GM21717 (cell line): ENCODE data around the gene PTPRD.
"Not testable (repeated sequence)": the region's sequence is repeated elsewhere in the genome, so short reads cannot be mapped to it uniquely, and the experiment has no call there.

Source experiments
- ATAC-seq: cut with Tn5 transposase; IDR thresholded peaks from one replicate; pipeline ENCODE4 v1.9.1; 2021; ENCODE audit warnings: mild to moderate bottlenecking, moderate library complexity; ENCODE audit not compliant: unreplicated experiment

PTPRD gene

DNA sequence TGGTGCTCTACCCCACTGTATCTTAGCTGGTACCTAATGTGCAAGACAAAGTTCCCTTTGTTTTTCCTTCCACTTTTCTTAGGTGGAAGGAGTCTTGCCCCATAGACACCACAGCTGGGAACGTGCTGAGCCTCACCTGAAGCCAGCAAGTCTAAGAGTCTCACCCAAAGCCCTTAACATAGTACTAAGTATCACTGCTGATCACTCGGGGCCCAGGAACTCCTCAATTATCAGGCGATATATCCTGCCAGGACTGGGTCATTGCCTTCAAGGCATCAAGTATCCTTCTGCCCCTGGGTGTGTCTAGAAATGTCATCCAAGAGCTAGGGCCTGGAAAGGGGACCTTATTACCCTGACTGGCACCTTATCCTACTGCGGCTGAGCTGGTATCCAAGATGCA is 123.9 kb downstream of the PTPRD start:
- ATAC-seq, result no peak

- no peak for ATAC-seq
These were observed 133.6 kb downstream of the PTPRD start for GRCh38 chr9:10479172-10479571.

DNA sequence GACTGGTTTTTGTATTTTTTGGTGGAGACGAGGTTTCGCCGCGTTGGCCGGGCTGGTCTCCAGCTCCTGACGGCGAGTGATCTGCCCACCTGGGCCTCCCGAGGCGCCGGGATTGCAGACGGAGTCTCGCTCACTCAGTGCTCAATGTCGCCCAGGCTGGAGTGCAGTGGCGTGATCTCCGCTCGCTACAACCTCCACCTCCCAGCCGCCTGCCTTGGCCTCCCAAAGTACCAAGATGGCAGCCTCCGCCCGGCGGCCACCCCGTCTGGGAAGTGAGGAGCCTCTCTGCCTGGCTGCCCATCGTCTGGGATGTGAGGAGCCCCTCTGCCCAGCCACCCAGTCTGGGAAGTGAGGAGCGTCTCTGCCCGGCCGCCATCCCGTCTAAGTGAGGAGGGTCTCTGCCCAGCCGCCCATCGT is 163.6 kb downstream of the PTPRD start:
- ATAC-seq, result not testable (repeated sequence)

GRCh38 chr9:10447036-10447435 is 165.8 kb downstream of the PTPRD start:
- no peak for ATAC-seq

- ATAC-seq, result no peak
These were observed 169.0 kb downstream of the PTPRD start for GRCh38 chr9:10443868-10444204.

DNA sequence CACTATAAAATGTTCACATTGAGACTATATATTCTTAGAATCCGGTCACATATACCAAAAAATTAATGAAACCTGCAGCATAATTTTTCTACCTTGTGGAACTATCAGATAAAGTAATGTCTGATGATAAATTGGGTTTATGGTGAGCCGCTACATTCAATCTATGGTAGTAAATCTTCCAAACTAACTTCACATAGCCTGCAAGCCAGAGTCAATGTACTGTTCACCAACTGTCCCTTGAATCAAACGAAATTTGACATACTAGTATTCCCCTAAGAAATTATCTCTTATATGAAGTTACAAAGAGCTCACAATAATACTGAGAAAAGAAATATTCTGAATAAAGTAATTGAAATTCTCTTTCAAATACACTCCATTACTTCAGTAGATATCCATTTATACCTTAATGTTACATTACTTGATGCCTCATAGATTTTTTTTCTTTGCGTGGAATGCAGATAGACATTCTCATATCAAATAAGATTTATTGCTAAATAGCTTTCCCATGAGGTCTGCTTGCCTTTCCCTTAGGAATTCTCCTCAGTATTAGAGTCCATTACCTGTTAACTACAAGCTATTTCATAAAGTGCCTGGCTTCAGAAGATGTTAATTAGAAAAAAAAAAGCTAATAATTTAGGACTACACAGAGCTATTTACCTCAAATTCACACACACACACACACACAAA is 169.5 kb downstream of the PTPRD start:
- ATAC-seq, result no peak

GRCh38 chr9:10438955-10439354 is 173.8 kb downstream of the PTPRD start:
- no peak for ATAC-seq

DNA sequence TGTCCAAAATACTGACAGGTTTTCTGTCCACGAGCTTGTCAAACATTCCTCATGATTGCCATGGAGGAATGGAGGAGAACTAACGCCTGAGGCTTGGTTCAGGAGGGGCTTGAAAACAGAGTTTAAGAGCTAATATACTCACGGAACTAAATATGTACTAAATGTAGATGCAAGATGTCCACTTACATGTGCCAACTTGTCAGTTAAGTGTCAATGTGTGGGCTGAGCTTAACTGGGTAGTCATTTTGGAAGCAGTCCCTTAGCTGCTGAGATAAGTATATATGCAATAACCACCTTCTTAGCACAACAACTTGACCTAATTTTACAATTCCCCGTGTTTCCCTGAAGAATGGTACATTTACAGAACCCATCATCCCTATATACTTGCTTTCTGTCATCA is 176.0 kb downstream of the PTPRD start:
- no peak for ATAC-seq

GRCh38 chr9:10434412-10434811 is 178.4 kb downstream of the PTPRD start:
- no peak for ATAC-seq

DNA sequence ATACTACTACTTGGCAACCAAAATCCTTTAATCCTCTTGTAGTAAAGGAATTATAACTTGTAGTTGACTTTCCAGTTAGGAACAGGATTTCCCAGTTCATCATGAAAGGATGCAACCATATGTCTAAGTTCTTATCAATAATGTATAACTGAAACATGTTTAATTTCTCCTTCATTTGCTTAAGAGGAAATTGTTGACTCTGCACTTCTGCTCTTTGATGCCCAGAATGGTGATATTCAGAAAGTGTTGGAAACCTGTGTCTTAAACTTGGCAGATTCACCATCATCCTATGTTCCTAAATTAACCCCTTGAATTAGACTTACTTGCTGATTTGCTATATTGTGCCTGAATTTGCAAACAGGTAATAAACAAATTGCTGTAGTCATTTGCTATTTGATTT is 201.5 kb downstream of the PTPRD start:
- ATAC-seq, result no peak

- ATAC-seq, result no peak
These were observed 209.5 kb downstream of the PTPRD start for GRCh38 chr9:10403283-10403682.

DNA sequence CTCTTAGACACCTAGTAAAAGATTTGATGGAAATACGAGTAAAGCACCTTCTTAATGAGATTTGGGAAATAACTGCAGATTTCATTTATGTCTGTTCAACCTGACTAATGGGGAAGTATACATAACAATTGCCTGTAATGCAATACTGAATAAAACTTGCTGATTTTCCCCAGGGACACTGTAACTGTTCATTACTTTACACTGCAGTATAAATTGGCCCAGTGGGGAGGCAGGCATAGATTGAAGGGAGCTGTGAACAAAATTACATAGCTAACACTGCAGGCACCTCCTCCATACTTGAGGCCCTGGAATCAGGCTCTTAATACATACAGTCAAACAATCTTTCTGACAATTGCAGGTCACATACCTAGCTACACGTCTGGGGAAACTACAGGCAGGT is 216.2 kb downstream of the PTPRD start:
- no peak for ATAC-seq

GRCh38 chr9:10387282-10387681 is 225.5 kb downstream of the PTPRD start:
- ATAC-seq, result no peak

GRCh38 chr9:10371824-10372223 is 241.0 kb downstream of the PTPRD start:
- no peak for ATAC-seq

DNA sequence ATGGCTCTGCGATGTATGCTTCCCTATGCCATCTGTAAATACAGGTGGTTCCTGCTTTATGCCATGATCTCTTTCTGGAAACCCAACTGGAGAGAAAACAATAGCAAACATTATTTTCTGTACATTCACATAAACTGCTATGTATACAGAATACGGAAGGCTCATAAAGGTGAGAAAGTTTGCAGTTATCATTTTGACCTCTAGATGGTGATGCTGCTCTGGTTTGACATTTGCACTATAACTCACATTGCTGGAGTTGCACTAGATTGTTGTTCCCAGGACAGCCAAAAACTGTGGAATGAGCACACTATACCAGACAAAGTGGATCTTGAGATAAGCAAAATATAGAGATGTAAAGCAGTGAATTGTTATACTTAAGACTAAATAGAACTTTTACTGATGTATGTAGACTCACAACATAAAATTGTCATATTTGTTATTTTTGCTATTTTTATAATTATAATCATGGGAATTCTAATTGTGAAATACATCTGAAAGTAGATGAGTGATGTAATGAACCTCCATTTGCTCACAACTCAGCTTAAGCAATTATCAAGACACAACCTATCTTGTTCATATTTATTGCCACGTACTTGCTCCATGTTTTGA is 246.5 kb downstream of the PTPRD start:
- ATAC-seq, result peak; percentile 92

DNA sequence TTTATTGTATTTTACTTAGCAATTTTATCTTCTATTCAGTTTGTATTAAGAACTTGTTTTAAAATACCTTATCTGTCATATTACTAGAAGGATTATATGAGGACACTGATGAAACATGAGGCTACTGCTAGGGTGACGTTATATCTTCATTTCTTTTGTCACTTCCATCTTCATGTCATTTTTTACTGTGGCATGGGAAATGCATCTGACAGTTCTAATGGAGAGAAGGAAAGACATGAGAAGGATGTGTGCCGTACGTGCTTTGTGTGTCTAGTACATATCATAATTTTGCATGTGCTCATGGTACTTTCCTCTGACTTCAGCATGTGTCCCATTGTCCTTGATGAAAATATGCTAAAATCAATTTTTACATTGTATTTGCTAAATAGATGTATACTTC is 258.2 kb downstream of the PTPRD start:
- no peak for ATAC-seq

DNA sequence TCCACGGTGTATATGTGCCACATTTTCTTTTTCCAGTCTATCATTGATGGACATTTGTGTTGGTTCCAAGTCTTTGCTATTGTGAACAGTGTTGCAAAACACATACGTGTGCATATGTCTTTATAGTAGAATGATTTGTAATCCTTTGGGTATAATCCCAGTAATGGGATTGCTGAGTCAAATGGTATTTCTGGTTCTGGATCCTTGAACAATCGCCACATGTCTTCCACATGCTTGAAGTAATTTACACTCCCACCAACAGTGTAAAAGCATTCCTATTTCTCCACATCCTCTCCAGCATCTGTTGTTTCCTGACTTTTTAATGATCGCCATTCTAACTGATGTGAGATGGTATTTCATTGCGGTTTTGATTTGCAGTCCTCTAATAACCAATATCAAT is 267.2 kb downstream of the PTPRD start:
- ATAC-seq, result not testable (repeated sequence)

DNA sequence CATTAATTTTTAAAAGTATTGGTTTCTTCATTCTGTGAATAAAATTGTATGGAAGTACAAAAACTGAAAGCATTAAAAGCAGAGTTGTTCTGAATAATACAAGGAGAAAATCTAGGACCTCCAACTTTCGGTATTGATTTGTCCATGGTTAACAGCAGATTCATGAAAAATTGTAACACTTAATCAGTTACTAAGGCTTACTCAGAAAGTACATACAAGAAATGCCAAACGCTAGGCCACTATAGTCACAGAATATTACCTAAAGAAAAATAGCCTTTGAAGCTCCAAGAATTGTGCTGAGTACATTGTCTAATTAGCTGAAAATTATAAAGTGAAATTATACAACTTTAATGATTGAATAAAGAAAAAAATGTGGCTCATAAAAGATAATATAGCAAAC is 271.7 kb downstream of the PTPRD start:
- no peak for ATAC-seq

DNA sequence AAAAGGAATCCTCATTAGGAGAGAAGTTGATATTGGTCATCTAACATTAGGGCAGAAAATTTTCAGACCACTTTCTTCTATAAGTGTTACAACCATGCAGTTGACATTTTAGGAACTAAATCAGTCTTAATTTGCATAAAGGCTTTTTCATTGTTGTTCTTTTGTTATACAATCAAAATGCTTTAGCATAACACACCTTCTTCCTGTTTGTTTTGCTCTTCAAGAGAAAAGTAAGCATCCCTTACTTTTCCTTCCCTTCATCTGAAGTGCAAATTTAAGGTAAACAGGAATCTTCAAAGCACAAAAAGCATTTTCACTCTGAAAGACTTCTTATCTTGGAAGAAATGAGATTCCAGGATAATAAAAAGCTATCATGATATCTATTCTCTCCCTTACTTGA is 273.6 kb downstream of the PTPRD start:
- ATAC-seq, result no peak

- ATAC-seq, result no peak
These were observed 281.6 kb downstream of the PTPRD start for GRCh38 chr9:10331157-10331556.

- ATAC-seq, result no peak
These were observed 330.7 kb downstream of the PTPRD start for GRCh38 chr9:10282084-10282483.

DNA sequence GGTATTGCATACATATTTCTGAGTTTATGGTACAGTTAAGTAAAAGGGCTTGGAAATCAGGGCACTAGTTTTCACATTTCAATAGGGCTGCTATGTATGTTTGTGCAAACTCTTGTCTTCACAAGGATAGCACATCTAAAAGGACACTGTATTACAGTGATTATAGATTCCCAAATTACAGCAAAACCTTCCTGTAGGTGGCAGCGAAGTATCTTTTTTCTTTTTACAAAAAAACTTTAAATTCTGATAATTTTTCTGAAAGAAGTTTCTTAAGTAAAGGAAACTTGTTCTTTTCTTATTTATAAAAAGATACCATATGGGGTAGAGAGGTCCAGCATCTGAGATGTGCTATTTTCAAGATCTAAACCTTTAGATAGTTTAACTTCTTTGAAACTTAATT is 337.8 kb downstream of the PTPRD start:
- ATAC-seq, result no peak

GRCh38 chr9:10274175-10274574 is 338.6 kb downstream of the PTPRD start:
- no peak for ATAC-seq
